ENCODE data around the gene MUC21.

DNA sequence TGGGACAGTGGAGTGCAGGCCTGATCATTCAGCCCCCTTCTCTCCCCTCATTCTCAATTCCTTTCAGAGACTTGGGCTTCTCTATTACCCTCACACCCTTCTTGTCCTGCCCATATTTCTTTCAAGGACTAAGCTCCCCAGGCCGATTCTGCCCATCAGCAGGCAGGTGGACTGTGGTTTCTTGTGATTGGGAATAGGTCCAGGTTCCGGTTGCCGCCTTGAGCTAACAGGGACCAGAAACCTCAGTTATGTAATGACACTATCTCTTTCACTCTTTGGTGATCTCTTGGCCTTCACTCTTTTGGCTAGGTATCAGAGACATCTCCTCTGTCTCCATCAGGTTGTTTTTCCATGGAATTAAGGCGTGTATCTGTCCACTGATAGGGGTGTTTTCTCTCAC lies 36.3 kb upstream of the MUC21 start:
- TF ChIP-seq, protein P1, sequence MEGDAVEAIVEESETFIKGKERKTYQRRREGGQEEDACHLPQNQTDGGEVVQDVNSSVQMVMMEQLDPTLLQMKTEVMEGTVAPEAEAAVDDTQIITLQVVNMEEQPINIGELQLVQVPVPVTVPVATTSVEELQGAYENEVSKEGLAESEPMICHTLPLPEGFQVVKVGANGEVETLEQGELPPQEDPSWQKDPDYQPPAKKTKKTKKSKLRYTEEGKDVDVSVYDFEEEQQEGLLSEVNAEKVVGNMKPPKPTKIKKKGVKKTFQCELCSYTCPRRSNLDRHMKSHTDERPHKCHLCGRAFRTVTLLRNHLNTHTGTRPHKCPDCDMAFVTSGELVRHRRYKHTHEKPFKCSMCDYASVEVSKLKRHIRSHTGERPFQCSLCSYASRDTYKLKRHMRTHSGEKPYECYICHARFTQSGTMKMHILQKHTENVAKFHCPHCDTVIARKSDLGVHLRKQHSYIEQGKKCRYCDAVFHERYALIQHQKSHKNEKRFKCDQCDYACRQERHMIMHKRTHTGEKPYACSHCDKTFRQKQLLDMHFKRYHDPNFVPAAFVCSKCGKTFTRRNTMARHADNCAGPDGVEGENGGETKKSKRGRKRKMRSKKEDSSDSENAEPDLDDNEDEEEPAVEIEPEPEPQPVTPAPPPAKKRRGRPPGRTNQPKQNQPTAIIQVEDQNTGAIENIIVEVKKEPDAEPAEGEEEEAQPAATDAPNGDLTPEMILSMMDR (IDR thresholded peaks at IDR 0.05) = no peak
- no peak for TF ChIP-seq ZFX (IDR thresholded peaks at IDR 0.05; ENCODE audit: borderline replicate concordance)
